Upper lobe of right lung (tissue), 1 donor: ENCODE measurements around the gene LITAFD. TPM values are rescaled to one million over a fixed set of nuclear protein-coding genes. Genes with fewer than 3 reads are reported as not detected.

Experiments
- ATAC-seq: fragments of 200-7000 bp; cut with Tn5 transposase; one replicate; pipeline ENCODE4 v1.9.1; 2020; ENCODE audit warnings: mild to moderate bottlenecking, moderate library complexity
- DNase-seq: peaks from one replicate; pipeline ENCODE4 v3.0.0-alpha.2; 2020
- H3K27ac ChIP-seq: fragments of 200-600 bp; one replicate; pipeline ENCODE4 v1.8.0; 2022
- H3K27me3 ChIP-seq: fragments of 200-600 bp; one replicate; pipeline ENCODE4 v1.8.0; 2022; ENCODE audit warnings: mild to moderate bottlenecking
- H3K36me3 ChIP-seq: fragments of 200-600 bp; one replicate; pipeline ENCODE4 v1.8.0; 2022
- H3K4me1 ChIP-seq: fragments of 200-600 bp; one replicate; pipeline ENCODE4 v1.8.0; 2022
- H3K4me3 ChIP-seq: fragments of 200-600 bp; one replicate; pipeline ENCODE4 v1.8.0; 2022; ENCODE audit warnings: mild to moderate bottlenecking
- H3K9me3 ChIP-seq: fragments of 200-600 bp; one replicate; pipeline ENCODE4 v1.8.0; 2022
- CTCF ChIP-seq: fragments of 200-600 bp; IDR thresholded peaks from one replicate; pipeline ENCODE4 v1.8.0; 2022; ENCODE audit warnings: antibody characterized with exemption
- intact Hi-C: fragments of 100-400 bp; cut with DNase I; formaldehyde crosslinking; loops from one replicate; pipeline ENCODE4 v1.11.0; 2022
- total RNA-seq: library from RNA; stranded (reverse); fragmentation: NEBNext Ultra II Directional; extraction: Animal tissue kit (Norgen Biotek cat#: 25700); gene quantifications from one replicate; pipeline ENCODE4 v1.2.1, GENCODE V29; 2021
- donor health status: DM: no; HTN: yes; CAD: no; lungs with severe emphysema.

LITAFD gene
- total RNA-seq, 1 donor from 2014 or later = not detected

GRCh38 chr16:8849411-8850011 is 32.6 kb upstream of the LITAFD start:
- TF ChIP-seq CTCF = no peak

GRCh38 chr16:8850279-8850885 is 31.8 kb upstream of the LITAFD start:
- ATAC-seq (peak; percentile 74), DNase-seq (peak; percentile 68)
- intact Hi-C loops = no loop called here
- H3K9me3 ChIP-seq = no peaks in the 10 kb centered on the region
- peak overlapping the region; percentile 65 for H3K27ac ChIP-seq
- H3K4me3 ChIP-seq = no peak overlapping the region
- no peak for TF ChIP-seq CTCF
- peaks cover 55% of the 10 kb centered on the region for H3K36me3 ChIP-seq
- no peaks in the 10 kb centered on the region for H3K27me3 ChIP-seq
- H3K4me1 ChIP-seq = peaks cover 21% of the 10 kb centered on the region

More at GRCh38 chr16:8849411-8850011, 32.6 kb upstream of the LITAFD start:
- ATAC-seq (no peak), DNase-seq (peak; percentile 54)
- Histone ChIP-seq H3K4me3 (no peak overlapping the region), H3K9me3 (no peaks in the 10 kb centered on the region), H3K36me3 (peaks cover 51% of the 10 kb centered on the region), H3K27ac (peak overlapping the region; percentile 65), H3K27me3 (no peaks in the 10 kb centered on the region), H3K4me1 (peaks cover 21% of the 10 kb centered on the region)
- intact Hi-C loops = no loop called here

GRCh38 chr16:8851761-8852403 is 30.3 kb upstream of the LITAFD start:
- intact Hi-C loops = no loop called here
- DNase-seq (peak; percentile 20), ATAC-seq (no peak)

GRCh38 chr16:8852534-8852933 is 29.6 kb upstream of the LITAFD start:
- Histone ChIP-seq H3K27me3 (no peaks in the 10 kb centered on the region), H3K4me1 (peaks cover 21% of the 10 kb centered on the region), H3K9me3 (no peaks in the 10 kb centered on the region), H3K27ac (peak overlapping the region; percentile 24), H3K36me3 (peaks cover 67% of the 10 kb centered on the region), H3K4me3 (no peak overlapping the region)
- ATAC-seq (no peak), DNase-seq (no peak)
- intact Hi-C loops = no loop called here
- no peak for TF ChIP-seq CTCF

More at GRCh38 chr16:8851761-8852403, 30.3 kb upstream of the LITAFD start:
- peaks cover 67% of the 10 kb centered on the region for H3K36me3 ChIP-seq
- H3K27ac ChIP-seq = peak overlapping the region; percentile 24
- H3K4me3 ChIP-seq = no peak overlapping the region
- no peaks in the 10 kb centered on the region for H3K9me3 ChIP-seq
- no peaks in the 10 kb centered on the region for H3K27me3 ChIP-seq
- no peak for TF ChIP-seq CTCF
- peaks cover 21% of the 10 kb centered on the region for H3K4me1 ChIP-seq

GRCh38 chr16:8853150-8853549 is 29.0 kb upstream of the LITAFD start:
- ATAC-seq (no peak), DNase-seq (no peak)
- H3K9me3 ChIP-seq = no peaks in the 10 kb centered on the region
- H3K27me3 ChIP-seq = no peaks in the 10 kb centered on the region
- H3K36me3 ChIP-seq = peaks cover 67% of the 10 kb centered on the region
- TF ChIP-seq CTCF = no peak
- H3K4me1 ChIP-seq = peaks cover 23% of the 10 kb centered on the region
- intact Hi-C loops = no loop called here
- no peak overlapping the region for H3K4me3 ChIP-seq
- H3K27ac ChIP-seq = no peak overlapping the region
